ENCODE measurements around the gene NSMCE1.
"Not testable (repeated sequence)": the region's sequence is repeated elsewhere in the genome, so short reads cannot be mapped to it uniquely, and the experiment has no call there.

Gene NSMCE1

DNA sequence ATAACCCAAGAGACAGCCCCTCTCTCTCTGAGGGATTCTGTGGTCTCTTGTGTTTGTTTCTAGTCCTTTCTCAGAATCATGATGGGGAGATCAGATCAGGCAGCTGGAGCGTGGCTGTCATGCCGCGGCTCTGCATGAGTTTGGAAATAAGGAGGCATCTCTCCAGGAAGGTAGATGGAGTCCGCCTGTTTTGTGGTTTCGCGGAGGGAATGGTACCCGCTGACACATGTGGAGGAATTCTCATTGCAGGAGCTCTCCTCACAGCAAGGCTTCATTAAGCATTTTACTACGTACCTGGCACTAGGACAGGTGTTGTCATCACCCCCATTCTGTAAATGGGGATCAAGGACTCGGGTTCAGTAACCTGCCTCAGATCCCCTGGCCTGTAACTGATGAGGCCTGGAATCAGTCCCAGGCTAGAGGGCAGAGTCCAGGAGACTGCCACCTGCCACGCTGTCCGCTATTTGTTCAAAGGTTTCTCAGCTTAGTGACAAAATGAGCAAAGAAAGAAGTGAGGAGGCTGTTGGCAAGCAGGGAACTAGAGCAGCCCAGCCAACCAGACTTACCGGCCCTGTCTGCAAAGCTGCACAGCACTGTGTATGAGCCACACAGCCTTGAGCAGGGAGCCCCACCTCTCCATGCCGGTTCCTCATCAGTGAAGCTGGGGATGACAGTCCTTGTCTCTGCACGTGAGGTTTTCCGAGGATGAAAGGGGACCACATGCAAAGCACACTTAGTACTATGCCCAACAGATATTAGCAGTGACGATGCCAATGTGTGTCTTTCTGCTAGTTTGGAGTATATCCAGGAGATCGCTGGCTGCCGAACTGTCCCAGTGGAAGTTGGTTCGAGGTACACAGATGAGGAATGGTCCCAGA lies 54.2 kb downstream of the NSMCE1 start:
- DNase-seq: no peak

DNA sequence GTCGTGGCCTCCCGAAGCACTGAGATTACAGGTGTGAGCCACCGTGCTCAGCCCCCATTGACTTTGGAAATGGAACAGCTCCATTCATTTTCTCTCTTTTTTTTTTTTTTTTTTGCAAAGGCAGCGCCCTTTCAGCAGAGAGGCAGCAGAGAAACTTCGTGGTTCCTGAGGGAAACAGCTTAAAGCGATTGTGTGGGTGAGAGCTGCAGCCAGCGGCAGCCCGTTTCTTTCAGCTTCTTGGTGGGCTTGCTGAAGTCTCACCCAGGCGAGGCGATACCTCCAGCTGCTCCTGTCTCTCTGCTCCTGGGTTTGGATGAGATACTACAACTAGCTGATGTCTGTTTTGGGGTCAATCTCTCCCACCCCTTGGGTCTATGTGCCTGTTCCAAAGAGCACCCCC lies 57.5 kb downstream of the NSMCE1 start:
- no peak for DNase-seq

DNA sequence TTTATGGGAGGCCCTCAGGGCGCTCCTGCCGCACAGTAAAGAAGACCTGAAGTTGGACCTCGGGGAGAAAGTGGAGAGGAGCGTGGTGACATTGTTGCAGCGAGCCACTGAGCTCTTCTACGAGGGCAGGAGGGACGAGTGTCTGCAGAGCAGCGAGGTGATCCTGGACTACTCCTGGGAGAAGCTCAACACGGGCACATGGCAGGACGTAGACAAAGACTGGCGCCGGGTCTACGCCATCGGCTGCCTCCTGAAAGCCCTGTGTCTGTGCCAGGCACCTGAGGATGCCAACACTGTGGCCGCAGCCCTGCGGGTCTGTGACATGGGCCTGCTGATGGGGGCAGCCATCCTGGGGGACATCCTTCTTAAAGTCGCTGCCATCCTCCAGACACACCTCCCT lies 58.4 kb downstream of the NSMCE1 start:
- DNase-seq: no peak

GRCh38 chr16:27209591-27209990 lies 59.0 kb downstream of the NSMCE1 start:
- DNase-seq: no peak

- DNase-seq: no peak
Measured at GRCh38 chr16:27208796-27209195, 59.8 kb downstream of the NSMCE1 start.

DNA sequence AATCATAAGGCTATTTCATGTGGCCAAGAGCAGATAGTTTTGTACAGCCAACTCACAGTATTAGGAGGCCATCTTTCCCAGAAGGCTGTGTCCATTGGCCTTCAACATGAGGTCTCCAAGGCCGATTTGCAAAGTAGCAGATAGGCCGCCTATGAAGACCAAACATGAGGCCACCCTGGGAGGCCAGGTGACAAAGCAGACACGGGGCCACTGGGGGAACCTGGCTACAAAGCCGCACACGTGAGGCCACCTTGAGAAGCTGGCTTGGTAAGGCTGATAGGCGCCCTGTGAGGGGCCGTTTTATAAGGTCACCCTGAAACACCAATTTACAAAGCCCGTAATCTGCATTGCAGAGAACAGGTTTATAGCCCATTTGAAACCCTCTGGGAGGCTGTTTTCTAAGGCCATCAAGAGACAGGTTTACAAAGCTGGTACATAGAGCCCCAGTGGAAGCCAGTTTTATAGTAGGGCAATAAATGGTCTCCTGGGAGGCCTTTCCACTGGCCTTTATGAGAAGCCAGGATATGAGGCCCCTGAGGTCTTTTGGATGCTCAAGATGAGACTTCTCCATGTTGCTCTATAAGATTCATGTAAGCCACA lies 60.4 kb downstream of the NSMCE1 start:
- DNase-seq: no peak

DNA sequence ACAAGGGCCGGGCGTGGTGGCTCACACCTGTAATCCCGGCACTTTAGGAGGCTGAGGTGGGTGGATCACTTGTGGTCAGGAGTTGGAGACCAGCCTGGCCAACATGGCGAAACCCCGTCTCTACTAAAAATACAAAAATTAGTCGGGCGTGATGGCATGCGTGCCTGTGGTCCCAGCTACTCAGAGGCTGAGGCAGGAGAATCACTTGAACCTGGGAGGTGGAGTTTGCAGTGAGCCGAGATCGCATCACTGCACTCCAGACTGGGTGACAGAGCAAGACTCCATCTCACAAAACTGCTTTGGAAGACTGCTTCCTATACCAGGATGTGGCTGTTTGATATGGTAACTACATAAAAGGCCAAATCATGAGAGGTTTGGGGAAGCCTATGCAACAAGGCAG lies 61.5 kb downstream of the NSMCE1 start:
- not testable (repeated sequence) for DNase-seq

- no peak for DNase-seq
Measured at GRCh38 chr16:27205423-27206065, 63.0 kb downstream of the NSMCE1 start.

GRCh38 chr16:27204312-27204915 lies 64.2 kb downstream of the NSMCE1 start:
- no peak for DNase-seq

- peak; percentile 100 for DNase-seq
Measured at GRCh38 chr16:27203507-27204311, 64.9 kb downstream of the NSMCE1 start, which contains the start of gene KDM8. TSS of gene KDM8 (plus strand) at chr16:27203526. CDS start at chr16:27210124, 6,598 bp downstream.

- DNase-seq: peak; percentile 94
Measured at GRCh38 chr16:27202923-27203506, 65.6 kb downstream of the NSMCE1 start.

DNA sequence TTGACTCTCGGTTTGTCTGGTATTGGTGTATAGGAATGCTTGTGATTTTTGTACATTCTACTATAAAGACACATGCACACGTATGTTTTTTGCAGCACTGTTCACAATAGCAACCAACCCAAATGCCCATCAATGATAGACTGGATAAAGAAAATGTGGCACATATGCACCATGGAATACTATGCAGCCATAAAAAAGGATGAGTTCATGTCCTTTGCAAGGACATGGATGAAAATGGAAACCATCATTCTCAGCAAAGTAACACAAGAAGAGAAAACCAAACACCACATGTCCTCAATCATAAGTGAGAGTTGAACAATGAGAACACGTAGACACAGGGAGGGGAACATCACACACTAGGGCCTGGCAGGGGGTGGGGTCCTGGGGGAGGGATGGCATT lies 67.7 kb downstream of the NSMCE1 start:
- not testable (repeated sequence) for DNase-seq

GRCh38 chr16:27199736-27200135 lies 68.8 kb downstream of the NSMCE1 start:
- peak; percentile 64 for DNase-seq

DNA sequence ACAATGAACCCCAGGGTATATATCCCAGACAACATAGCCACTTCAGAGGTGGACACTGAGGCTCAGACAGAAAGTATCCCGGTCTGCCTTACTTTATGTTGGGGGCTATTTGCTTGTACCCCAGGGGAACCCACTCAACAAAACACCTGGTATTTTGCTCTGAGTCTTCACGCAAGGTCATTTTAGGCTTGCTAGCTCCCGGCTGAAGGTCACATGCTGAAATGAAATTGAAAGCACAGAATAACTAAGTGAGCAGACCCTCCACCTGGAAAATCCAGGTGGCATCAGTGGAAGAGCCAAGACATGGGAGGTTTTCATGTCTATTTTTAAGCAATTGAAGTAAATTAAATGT lies 69.4 kb downstream of the NSMCE1 start:
- no peak for DNase-seq

- DNase-seq: no peak
Measured at GRCh38 chr16:27198451-27199234, 69.9 kb downstream of the NSMCE1 start.

- no peak for DNase-seq
Measured at GRCh38 chr16:27197004-27197403, 71.6 kb downstream of the NSMCE1 start.

- no peak for DNase-seq
Measured at GRCh38 chr16:27195941-27196595, 72.5 kb downstream of the NSMCE1 start.

DNA sequence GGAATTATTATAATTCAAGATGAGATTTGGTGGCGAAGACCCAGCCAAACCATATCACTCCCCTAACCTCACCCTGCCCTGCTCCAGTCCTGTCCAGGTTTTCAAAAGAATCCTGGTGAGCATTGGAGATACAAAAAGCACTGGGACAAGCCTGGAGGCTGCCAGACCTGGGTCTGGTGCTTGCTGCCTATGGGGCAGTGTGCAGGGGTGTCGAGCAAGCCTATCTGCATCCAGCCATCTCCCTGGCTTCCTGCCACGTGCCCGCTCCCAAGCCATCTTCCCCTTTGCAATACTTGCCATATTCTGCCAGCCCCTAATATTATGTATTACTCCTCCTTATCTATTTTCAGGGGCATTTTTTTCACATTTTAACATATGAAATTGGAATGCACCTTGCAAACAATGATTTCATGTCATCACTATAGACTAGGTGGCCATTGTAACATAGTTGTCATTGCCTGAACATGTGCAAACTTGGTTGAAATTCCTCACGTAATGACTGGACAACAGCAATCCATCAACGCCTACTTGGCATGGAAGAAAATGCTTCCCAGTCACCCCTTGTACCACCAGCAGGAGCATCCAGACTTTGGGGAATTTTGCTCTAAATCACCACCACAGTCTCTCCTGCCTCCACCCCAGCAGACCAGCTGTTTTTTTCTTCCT lies 73.4 kb downstream of the NSMCE1 start:
- no peak for DNase-seq

DNA sequence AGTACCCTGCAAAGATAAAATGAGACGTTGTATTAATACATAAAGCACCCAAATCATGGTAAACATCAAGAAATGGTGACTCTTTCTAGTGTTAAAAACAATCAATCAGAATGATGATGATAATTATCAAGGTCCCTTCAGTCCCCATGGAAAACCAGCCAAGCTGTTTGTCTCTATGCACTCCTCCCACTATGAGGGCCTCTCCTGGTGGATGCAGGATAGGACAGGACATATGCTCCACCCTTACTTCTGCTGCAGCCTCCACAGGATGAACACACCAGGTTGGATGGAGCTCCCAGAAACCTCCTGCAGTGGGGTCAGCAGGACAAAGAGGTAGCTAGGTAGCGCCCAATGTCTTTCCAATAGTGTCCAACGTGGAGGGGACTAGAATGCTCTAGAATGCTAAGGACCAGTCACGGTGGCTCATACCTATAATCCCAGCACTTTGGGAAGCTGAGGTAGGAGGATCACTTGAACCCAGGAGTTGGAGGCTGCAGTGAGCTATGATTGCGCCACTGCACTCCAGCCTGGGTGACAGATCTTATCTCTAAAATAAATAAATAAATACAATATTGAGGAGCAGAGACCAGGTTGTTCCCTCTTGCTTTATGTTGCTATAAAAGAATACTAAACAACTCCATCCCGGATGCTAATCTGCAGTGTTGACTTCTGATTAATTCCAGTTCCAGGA lies 75.1 kb downstream of the NSMCE1 start:
- DNase-seq: no peak

All from fibroblast of skin of scalp (primary cell).